GM18508 (cell line): ENCODE results near the gene ZNF18.

Experiments
- ATAC-seq: cut with Tn5 transposase; IDR thresholded peaks from one replicate; pipeline ENCODE4 v1.9.1; 2021; ENCODE audit warnings: moderate number of reproducible peaks; ENCODE audit not compliant: insufficient read depth, unreplicated experiment

Gene ZNF18

GRCh38 chr17:11997147-11997971 is at the start of gene ZNF18:
ZNF18 (minus strand) TSS chr17:11997475; CDS start chr17:11992829, 4,646 bp downstream.
- ATAC-seq = peak; percentile 84

GRCh38 chr17:12046786-12047185 is 49.5 kb upstream of the ZNF18 start:
- ATAC-seq = no peak

GRCh38 chr17:12043702-12044101 is 46.4 kb upstream of the ZNF18 start:
- no peak for ATAC-seq

- no peak for ATAC-seq
Measured at GRCh38 chr17:12041312-12041711, 44.0 kb upstream of the ZNF18 start.

GRCh38 chr17:12040478-12040877 is 43.2 kb upstream of the ZNF18 start:
- ATAC-seq = no peak

GRCh38 chr17:12037970-12038369 is 40.7 kb upstream of the ZNF18 start:
- ATAC-seq = no peak

GRCh38 chr17:12035673-12036072 is 38.4 kb upstream of the ZNF18 start:
- no peak for ATAC-seq

GRCh38 chr17:12034538-12034937 is 37.3 kb upstream of the ZNF18 start:
- no peak for ATAC-seq

- no peak for ATAC-seq
Measured at GRCh38 chr17:12028611-12029010, 31.3 kb upstream of the ZNF18 start.

GRCh38 chr17:12027658-12028057 is 30.4 kb upstream of the ZNF18 start:
- no peak for ATAC-seq

- ATAC-seq = no peak
Measured at GRCh38 chr17:12024327-12024726, 27.1 kb upstream of the ZNF18 start.

- no peak for ATAC-seq
Measured at GRCh38 chr17:12022310-12022709, 25.0 kb upstream of the ZNF18 start.

- no peak for ATAC-seq
Measured at GRCh38 chr17:12021623-12022140, 24.4 kb upstream of the ZNF18 start.

GRCh38 chr17:12020642-12021622 is 23.7 kb upstream of the ZNF18 start, which contains the start of gene MAP2K4:
MAP2K4 (plus strand) TSS chr17:12020877; CDS start chr17:12020887, 10 bp downstream.
- peak; percentile 57 for ATAC-seq

GRCh38 chr17:12007466-12007865 is 10.2 kb upstream of the ZNF18 start:
- no peak for ATAC-seq

GRCh38 chr17:11999696-12000095 is 2.4 kb upstream of the ZNF18 start:
- no peak for ATAC-seq

- no peak for ATAC-seq
Measured at GRCh38 chr17:11997972-11998233, 628 bp upstream of the ZNF18 start.

GRCh38 chr17:11996722-11997146 is 541 bp downstream of the ZNF18 start:
- ATAC-seq = peak; percentile 33

GRCh38 chr17:11991461-11991860 is 5.8 kb downstream of the ZNF18 start:
- ATAC-seq = no peak

- no peak for ATAC-seq
Measured at GRCh38 chr17:11990363-11990983, 6.8 kb downstream of the ZNF18 start.

- ATAC-seq = no peak
Measured at GRCh38 chr17:11986942-11987329, 10.3 kb downstream of the ZNF18 start.
